NCI-H2171 (cell line): ENCODE measurements around the gene DNAH17.

ENCODE experiments used
- DNase-seq: peaks from one replicate; lab custom pipeline; 2025; lab: John Stamatoyannopoulos, UW

Gene DNAH17

DNA sequence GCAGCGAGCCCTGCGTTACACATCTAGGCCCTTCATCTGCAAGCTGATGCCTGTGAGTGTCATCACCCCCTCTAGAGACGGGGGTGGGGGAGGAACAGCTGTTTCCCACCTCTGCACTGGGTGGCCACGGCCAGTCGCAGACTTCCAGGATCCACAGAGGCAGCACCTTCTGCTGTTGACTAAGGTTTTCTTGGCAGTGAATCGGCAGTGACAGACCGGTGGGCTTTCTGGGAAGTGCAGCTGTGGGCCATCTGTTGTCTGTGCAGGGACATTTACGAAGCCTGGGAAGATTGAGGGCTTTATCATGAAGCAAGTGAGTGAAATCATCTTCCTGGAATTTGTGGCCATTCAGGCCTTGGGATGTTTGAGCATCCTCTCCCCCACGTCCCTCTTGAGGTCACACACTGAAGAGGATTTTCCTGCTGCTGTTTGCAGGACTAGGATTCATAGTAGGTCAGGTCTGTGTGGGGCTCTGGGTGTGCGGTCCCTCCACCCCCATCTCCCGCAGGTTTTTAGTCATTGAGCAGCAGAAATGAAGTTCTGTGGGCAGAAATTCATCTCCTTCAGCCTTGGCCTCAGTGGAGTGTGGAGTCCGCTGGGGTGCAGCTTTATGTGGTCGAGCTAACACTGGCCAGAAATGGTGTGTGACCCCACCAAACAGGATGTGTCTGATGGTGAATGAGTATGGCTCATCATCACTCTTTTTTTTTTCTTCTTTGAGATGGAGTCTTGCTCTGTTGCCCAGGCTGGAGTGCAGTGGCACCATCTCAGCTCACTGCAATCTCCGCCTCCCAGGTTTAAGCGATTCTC lies 186.8 kb downstream of the DNAH17 start:
- DNase-seq = peak; percentile 84

DNA sequence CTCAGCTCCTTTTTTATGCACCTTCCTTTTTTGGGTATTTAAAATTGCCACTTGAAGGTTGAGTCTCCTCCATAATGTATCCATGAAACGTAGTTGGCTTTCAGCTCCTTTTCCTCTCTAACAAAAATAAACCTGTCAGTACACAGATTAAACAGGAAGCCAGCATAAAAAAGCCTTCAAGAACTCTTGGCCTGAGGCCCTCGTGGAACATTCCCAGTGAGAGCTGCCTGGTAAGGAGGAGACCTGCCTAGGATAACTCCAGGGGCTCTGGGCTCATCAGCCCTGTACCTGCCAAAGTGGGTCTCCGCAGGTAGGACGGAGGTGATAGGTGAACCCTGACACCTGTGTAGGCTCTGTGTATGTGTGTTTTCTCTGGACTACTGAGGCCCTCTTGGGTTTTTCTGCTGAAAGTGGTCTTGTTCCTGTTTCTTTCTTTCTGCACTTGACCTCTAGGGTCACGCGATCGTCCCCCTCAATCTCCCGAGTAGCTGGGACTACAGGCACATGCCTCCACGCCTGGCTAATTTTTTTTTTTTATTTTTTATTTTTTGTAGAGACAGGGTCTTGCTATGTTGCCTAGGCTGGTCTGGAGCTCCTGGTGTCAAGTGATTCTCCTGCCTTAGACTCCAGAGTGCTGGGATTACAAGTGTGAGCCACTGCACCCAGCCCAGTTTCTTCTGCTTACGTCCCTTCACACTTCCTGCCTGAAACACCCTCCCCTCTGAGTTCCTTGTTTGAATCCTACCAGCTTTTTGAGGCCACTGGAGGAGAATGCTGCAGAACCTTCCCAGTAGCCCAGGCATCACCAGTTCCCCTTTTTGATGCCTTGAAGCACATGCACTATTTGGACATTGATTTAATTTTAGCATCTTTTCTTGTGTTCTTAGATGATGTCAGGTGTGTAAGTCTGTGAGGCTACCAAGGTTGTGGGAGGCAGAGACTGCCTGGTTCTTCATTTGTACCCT lies 188.9 kb downstream of the DNAH17 start:
- DNase-seq = no peak

DNA sequence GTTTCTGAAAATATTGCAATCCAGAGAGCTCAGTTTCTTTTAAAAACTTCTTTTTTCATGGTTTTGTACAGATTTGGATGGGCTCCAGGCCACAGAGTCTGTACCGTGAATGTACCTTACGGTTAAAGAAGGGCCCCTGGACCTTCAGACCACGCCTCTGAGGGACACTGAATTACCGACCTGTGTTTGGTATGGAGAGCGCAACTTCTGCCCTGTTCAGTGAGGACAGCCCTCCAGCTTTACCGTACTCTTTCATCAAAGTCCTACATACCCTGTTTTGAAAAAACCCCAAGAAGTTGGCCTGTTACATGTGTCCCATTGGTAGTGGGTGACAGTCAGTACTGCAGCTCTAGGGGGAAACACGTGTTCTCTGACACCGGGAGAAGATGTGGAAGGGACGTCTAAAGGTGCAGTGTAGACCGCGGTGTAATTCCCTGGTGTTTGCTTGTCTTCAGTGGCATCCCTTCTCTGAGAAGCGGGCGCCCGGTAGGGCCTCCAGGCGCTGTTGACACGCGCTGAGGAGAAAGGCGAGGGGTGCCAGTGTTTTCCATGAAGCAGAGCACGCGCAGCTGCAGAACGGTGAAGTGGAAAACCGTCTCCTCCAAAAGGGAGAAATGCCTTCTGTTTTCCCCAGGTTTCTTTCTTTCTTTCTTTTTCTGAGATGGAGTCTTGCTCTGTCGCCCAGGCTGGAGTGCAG lies 192.6 kb downstream of the DNAH17 start:
- DNase-seq = no peak

DNA sequence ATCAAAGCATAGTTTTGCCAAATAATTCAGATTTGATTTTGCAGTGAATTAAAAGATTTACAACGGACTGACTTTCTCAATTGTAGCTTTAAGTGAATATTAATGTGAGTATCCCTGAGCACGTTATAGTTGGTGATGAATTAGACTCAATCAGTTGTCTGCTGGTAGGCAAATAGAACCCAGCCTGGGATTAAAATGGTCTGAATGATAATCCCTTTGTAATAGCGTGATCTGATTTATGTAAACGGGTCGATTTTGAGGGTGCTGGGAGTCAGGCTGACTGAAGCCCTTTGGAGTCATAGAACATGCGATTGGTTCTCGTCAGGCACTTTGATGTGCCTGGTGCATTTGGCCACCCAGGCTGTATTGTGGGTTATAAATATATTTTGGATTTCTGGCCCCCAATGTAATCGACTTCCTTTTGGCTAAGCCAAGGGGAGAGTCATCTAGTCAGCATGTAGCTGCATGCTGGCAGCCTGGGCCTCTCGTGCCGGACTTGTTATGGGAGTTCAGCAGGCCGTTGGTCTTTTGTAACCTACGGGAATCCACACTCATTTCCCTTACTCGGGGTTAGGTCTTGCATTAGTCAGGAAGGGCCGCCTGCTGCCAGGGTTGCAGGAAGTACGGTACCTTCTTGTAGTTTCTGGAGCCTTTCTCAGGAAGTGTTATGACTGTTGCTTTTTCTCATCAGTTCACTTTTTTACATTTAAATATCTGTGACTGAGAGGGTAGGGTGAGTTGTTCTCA lies 193.3 kb downstream of the DNAH17 start:
- no peak for DNase-seq

DNA sequence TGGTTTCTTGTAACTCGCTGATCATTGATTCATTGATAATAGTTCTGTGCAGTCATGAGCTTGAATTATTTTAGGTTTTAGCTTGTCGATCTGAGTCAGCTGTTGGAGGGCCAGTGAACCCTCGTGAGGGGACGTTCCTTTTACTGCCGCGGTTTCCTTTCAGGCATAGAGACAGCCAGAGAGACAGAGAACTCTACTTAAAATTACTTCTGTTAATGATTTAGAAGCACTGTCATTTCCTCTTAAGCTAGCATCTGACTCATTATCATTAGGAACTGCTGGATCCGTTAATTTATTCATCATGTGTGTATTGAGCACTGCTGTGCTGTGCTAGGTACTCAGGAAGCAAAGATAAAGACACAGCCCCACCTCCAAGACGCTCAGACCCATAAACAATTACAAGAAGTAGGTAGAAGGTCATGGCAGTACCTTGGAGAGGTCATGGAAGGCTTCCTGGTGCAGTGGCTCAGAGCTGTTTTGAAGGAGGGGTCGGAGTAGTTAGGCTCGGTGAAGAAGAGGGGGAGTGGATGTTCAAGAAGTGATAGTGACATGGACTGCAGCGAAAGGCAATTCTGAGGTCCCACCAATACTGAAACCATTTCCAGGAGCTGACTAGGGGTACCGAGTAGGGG lies 195.5 kb downstream of the DNAH17 start:
- no peak for DNase-seq

DNA sequence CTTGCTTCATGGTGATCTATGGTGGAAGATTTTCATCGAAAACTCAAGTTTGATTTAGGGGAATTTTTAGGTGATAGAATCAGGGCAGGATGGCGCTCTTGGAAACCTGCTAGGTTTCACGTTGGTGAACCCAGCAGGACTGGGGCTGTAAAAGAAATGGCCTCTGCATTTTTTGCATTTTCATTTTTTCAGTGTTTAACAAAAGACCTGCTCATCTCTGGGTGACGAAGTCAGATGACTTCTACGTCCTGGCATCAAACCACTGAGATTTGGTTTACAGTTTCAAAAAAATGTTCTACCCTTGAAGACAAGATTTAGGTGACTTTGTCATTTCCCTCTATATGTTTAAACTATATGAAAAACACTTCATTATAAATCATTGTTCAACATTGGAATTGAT lies 196.8 kb downstream of the DNAH17 start:
- DNase-seq = no peak

DNA sequence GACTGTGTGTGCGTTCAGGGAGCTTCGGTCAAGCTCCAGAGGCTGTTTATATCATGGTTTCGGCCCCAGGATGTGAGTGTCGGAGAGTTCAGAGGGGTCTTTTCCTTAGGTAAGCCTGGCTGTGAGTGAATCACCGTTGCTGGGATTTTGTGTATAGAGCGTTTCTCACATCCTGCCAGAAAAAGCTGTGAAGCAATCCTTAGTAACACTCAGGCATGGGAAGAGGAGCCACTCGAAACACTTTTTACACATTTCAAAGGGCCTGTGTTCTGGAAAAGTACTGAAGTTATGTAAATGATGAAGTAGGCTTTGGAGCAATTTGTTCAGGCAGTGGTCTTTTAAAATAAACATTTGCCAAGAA lies 198.1 kb downstream of the DNAH17 start:
- DNase-seq = no peak

DNA sequence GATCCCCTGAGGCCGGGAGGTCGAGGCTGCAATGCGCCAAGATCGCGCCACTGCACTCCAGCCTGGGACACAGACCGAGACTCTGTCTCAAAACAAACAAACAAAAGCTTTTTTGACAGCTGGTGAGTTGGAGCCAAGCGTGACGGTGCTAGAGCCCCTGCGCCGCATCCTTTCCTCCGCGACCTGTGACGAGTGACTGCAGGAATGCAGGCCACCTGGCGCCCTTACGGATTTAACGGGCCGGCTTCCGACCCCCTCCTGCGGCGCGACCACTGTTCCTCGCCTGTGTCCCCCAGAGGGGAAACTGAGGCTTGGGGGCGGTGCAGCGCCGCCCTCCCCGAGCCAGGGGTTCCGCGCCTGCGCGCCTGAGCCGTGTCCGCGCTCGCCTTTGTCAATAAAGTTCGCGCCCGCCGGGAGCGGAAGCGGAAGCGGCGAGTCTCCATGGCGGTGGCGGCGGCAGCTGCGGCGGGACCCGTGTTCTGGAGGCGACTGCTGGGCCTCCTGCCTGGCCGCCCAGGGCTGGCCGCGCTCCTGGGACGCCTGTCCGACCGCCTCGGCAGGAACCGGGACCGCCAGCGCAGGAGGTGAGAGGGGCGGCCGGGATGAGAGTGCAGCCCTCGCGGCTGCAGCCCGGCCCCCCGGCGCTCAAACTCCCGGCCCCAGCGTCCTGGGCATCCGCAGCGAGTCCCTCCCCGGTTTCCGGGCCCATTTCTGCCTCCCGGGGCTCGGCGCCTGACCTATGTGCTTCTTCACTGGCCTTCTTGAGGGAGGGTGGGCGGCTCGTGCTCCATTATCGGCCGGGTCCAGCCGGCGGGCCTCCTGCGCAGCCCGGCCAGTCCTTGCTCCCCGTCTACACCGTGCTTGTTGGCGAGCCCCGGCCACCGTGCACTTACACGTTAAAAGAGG lies 198.7 kb downstream of the DNAH17 start, which contains the start of gene PGS1:
TSS of gene PGS1 (plus strand) at position 425 of the 906 bp plus-strand sequence. CDS start at position 442, 17 bp downstream.
- DNase-seq = peak; percentile 64

DNA sequence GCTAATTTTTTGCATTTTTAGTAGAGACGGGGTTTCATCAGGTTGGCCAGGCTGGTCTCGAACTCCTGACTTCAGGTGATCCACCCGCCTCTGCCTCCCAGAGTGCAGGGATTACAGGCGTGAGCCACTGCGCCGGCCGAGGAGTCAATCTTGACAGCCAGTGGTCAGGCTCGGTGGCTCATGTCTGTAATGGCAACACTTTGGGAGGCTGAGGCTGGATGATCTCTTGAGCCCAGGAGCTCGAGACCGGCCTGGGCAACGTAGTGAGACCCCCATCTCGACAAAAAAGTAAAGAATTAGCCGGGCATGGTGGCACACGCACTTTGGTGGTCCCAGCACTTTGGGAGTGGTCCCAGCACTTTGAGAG lies 199.4 kb downstream of the DNAH17 start:
- no peak for DNase-seq

DNA sequence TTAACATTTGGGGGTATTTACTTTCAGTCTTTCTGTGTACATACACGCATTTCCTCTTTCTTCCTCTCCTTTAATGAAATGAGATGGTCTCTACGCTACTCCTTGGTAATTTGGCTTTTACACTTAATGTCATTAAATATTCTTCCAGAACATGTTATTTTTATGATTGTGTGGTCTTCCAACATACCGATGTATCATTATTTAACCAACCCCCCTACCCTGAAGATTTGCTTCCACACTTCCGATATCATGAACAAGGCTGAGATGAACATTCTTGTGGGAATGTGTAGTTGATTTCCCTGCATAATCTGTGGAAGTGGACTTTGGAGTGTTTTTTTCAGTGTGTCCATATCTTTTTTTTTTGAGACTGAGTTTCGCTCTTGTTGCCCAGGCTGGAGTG lies 201.0 kb downstream of the DNAH17 start:
- DNase-seq = no peak

DNA sequence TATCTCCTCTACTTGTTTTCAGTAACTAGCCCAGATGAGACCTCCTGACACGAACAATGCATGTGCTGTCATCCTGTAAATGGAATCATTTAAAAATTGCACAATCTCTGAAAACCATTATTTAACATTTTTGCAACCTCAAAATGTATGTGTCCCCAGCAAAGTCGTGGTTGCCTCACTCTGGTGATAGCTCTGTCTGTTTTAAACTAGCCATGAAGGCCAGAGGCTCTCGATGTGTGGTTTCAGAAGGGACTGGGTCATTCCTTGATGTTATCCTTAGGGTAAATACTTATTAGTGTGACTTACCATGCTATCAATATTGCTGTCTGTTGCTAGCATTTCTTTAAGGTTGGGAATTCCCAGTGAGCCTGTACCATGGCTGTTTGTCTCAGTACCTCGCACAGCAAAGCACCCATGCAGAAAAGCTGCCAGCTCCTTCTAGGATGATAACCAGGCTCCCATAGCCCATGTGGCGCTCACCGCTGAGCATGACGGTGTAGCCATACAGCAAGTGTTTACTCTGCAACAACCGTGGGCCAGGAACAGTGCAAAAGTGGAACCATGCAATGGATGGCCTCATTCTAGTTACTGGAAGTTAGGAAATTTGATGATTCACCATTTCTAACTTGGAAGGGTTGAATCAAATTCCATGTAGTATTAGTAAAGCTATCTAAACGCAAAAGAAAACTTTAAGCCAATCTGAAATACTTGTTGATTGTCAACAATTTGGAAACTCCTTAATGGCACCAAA lies 201.6 kb downstream of the DNAH17 start:
- DNase-seq = no peak

DNA sequence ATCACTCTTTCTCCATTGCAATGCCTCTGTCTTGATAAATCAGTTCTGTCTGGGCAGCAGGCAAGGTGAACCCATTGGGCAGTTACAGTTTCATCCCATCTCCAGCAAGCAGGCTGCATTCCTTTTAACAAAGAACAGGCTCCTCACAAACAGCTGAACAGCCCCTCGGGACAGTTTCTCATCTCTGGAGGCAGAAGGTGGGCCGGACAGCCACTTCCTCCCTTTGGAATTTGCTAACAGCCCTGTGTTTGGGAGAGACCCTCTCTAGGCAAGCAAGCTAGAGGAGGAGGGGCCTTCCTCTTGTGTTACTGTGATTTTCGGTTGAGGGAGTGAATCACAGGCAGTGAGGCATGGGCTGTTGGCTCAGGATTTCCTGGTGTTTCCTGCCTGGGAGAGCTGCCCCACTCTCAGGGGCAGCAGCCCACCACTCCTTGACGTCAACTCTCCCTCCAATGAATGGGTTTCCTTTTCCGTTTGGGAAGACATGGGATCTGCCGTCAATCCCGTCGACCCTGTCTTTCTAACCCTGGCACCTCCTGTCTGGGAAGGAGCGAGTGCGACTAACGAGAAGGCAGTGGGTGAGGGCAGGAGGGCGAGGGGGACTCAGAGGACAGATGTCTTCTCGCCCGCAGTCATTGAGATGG lies 202.4 kb downstream of the DNAH17 start:
- no peak for DNase-seq

DNA sequence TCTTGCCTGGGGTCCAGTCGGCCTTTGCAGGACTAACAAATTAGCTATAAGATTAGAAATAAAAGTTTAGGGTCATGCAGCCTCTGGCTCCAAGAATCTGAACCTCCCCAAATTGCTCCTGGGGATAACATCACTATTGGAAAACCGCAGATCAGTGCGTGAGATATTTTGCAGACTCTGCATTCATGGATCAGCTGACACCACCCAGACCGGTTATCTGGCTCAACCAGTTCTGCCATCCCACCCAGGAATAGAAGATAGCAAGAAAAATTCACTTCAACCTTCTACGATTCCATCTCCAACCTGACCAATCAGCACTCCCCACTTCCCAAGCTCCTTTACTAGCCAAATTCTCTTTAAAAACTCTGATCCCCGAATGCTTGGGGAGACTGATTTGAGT lies 203.0 kb downstream of the DNAH17 start:
- DNase-seq = no peak
